Gastrocnemius medialis (tissue), 4 donors: ENCODE data around the gene SIK3.

Experiments used
- POLR2A ChIP-seq, 2 donors: fragments of 450-650 bp; IDR thresholded peaks; one replicate each; pipeline ENCODE4 v1.6.1; 2017; ENCODE audit warnings: antibody characterized with exemption in 2 of 2, mild to moderate bottlenecking in 2 of 2, moderate library complexity in 2 of 2
- TF ChIP-seq, protein P1 (sequence below), 5 experiments: fragments of 450-650 bp in 3 of 5; fragments of 200-600 bp in 2 of 5; sonication (generic) in 2 of 5; IDR thresholded peaks in 4 of 5; conservative IDR thresholded peaks in 1 of 5; 1 replicate in 4 of 5; 2 replicates in 1 of 5; pipeline ENCODE4 v1.5.1; 2016 to 2019; ENCODE audit warnings: antibody characterized with exemption in 5 of 5, mild to moderate bottlenecking in 3 of 5, moderate library complexity in 3 of 5

- TF ChIP-seq, protein P1, sequence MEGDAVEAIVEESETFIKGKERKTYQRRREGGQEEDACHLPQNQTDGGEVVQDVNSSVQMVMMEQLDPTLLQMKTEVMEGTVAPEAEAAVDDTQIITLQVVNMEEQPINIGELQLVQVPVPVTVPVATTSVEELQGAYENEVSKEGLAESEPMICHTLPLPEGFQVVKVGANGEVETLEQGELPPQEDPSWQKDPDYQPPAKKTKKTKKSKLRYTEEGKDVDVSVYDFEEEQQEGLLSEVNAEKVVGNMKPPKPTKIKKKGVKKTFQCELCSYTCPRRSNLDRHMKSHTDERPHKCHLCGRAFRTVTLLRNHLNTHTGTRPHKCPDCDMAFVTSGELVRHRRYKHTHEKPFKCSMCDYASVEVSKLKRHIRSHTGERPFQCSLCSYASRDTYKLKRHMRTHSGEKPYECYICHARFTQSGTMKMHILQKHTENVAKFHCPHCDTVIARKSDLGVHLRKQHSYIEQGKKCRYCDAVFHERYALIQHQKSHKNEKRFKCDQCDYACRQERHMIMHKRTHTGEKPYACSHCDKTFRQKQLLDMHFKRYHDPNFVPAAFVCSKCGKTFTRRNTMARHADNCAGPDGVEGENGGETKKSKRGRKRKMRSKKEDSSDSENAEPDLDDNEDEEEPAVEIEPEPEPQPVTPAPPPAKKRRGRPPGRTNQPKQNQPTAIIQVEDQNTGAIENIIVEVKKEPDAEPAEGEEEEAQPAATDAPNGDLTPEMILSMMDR (IDR thresholded peaks at IDR 0.05 in 4 of 5, conservative IDR thresholded peaks at IDR 0.05 in 1 of 5) = no peak
- TF ChIP-seq POLR2A (IDR thresholded peaks at IDR 0.05) = no peak
Observed at GRCh38 chr11:117064275-117064674, 34.0 kb downstream of the SIK3 start.
